CD14-positive monocyte (primary cell): ENCODE results near the gene ANAPC4. TPM values are rescaled to one million over a fixed set of nuclear protein-coding genes. Genes with fewer than 3 reads are reported as not detected.

Source experiments
- DNase-seq, 3 donors: peaks; one replicate each; pipeline ENCODE4 v3.0.0-alpha.2; 2011 to 2022
- H2AFZ ChIP-seq: 2 replicates; pipeline ENCODE4 v1.6.0; 2012; ENCODE audit warnings: mild to moderate bottlenecking, low read depth, low read length, inconsistent platforms; ENCODE audit not compliant: insufficient read depth, poor library complexity, severe bottlenecking
- H3K27ac ChIP-seq, 2 donors: 1 replicate in 1 of 2; 2 replicates in 1 of 2; pipeline ENCODE4 v1.5.1; 2012 to 2013; ENCODE audit warnings: low read length in 2 of 2, control low read depth in 1 of 2, inconsistent platforms in 1 of 2, low read depth in 1 of 2, mild to moderate bottlenecking in 1 of 2
- H3K27me3 ChIP-seq, 2 donors: one replicate each; pipeline versions ENCODE4 v1.6.0 to v1.6.1; 2011 to 2013; ENCODE audit warnings: low read length in 2 of 2; ENCODE audit not compliant: control insufficient read depth in 2 of 2, insufficient read depth in 2 of 2
- H3K36me3 ChIP-seq, 2 donors: replicated peaks in 1 of 2; 1 replicate in 1 of 2; 2 replicates in 1 of 2; pipeline versions ENCODE4 v1.5.1 to v1.6.1; 2012 to 2013; ENCODE audit warnings: low read length in 2 of 2, control low read depth in 1 of 2, inconsistent platforms in 1 of 2, mild to moderate bottlenecking in 1 of 2; ENCODE audit not compliant: insufficient read depth in 2 of 2, control insufficient read depth in 1 of 2
- H3K4me1 ChIP-seq, 2 donors: 1 replicate in 1 of 2; 2 replicates in 1 of 2; pipeline versions ENCODE4 v1.5.1 to v1.6.1; 2012 to 2013; ENCODE audit warnings: low read length in 2 of 2, control low read depth in 1 of 2, inconsistent platforms in 1 of 2, mild to moderate bottlenecking in 1 of 2, moderate library complexity in 1 of 2; ENCODE audit not compliant: insufficient read depth in 2 of 2, control insufficient read depth in 1 of 2
- H3K4me2 ChIP-seq: replicated peaks from 2 replicates; pipeline ENCODE3; 2012; ENCODE audit warnings: low read length, moderate library complexity, mild to moderate bottlenecking; ENCODE audit not compliant: poor library complexity, severe bottlenecking; ENCODE audit errors: extremely low read depth
- H3K4me3 ChIP-seq, 3 experiments: fragments of 200-600 bp in 1 of 3; sonication (generic) in 1 of 3; replicated peaks in 1 of 3; 1 replicate in 2 of 3; 2 replicates in 1 of 3; pipeline ENCODE4 v1.5.1; 2011 to 2013; ENCODE audit warnings: low read length in 3 of 3, mild to moderate bottlenecking in 3 of 3, control low read depth in 2 of 3, low read depth in 2 of 3, inconsistent platforms in 1 of 3, moderate library complexity in 1 of 3
- H3K79me2 ChIP-seq: 2 replicates; pipeline ENCODE4 v1.6.0; 2012; ENCODE audit warnings: mild to moderate bottlenecking, control low read depth, inconsistent platforms, low read length, moderate library complexity; ENCODE audit not compliant: insufficient read depth
- H3K9ac ChIP-seq: 2 replicates; pipeline ENCODE4 v1.6.0; 2017; ENCODE audit warnings: low read length, mild to moderate bottlenecking; ENCODE audit not compliant: insufficient read depth, poor library complexity, severe bottlenecking
- H3K9me3 ChIP-seq, 2 donors: replicated peaks in 1 of 2; 1 replicate in 1 of 2; 2 replicates in 1 of 2; pipeline versions ENCODE4 v1.5.1 to v1.6.1; 2012 to 2013; ENCODE audit warnings: low read length in 2 of 2, control low read depth in 1 of 2; ENCODE audit not compliant: control insufficient read depth in 1 of 2, insufficient read depth in 1 of 2
- H4K20me1 ChIP-seq: 2 replicates; pipeline ENCODE4 v1.6.0; 2012; ENCODE audit warnings: mild to moderate bottlenecking, low read length, control low read depth, moderate library complexity; ENCODE audit not compliant: insufficient read depth
- H3K27ac Mint-ChIP-seq, 7 donors: one replicate each; pipeline ENCODE4 v1.8.0; 2020; ENCODE audit warnings: mild to moderate bottlenecking in 7 of 7, mixed read lengths in 7 of 7, moderate library complexity in 6 of 7, inconsistent platforms in 2 of 7
- H3K27me3 Mint-ChIP-seq, 3 donors: one replicate each; pipeline ENCODE4 v1.8.0; 2021 to 2022; ENCODE audit warnings: low read depth in 3 of 3, mild to moderate bottlenecking in 3 of 3, mixed read lengths in 3 of 3, moderate library complexity in 3 of 3, inconsistent platforms in 1 of 3
- H3K36me3 Mint-ChIP-seq, 2 donors: one replicate each; pipeline ENCODE4 v1.8.0; 2020; ENCODE audit warnings: mixed read lengths in 2 of 2, inconsistent platforms in 1 of 2, mild to moderate bottlenecking in 1 of 2
- H3K4me1 Mint-ChIP-seq: one replicate; pipeline ENCODE4 v1.8.0; 2020; ENCODE audit warnings: mild to moderate bottlenecking, mixed read lengths
- H3K4me3 Mint-ChIP-seq, 2 donors: one replicate each; pipeline ENCODE4 v1.8.0; 2020; ENCODE audit warnings: mild to moderate bottlenecking in 2 of 2, mixed read lengths in 2 of 2, moderate library complexity in 1 of 2
- H3K9me3 Mint-ChIP-seq, 7 donors: one replicate each; pipeline ENCODE4 v1.8.0; 2020 to 2022; ENCODE audit warnings: mixed read lengths in 7 of 7, mild to moderate bottlenecking in 6 of 7, moderate library complexity in 6 of 7, inconsistent platforms in 2 of 7
- CTCF ChIP-seq: fragments of 200-600 bp; IDR thresholded peaks from one replicate; pipeline ENCODE4 v1.8.0; 2022; ENCODE audit warnings: antibody characterized with exemption, mild to moderate bottlenecking
- WGBS: methylation state at CpG from one replicate; pipeline ENCODE4 v1.1.5; 2013; ENCODE audit warnings: missing lambda C conversion rate; ENCODE audit not compliant: insufficient coverage; 5-methylcytosine and 5-hydroxymethylcytosine counted together
- intact Hi-C, 2 donors: fragments of 100-400 bp; cut with micrococcal nuclease; formaldehyde crosslinking; loops; one replicate each; pipeline versions ENCODE4 v1.15.0 to v1.15.1; 2023
- polyA plus RNA-seq, 3 donors: library from polyadenylated mRNA; depleted of rRNA in 1 of 3; unstranded in 2 of 3; stranded (reverse) in 1 of 3; fragments of 300-500 nt in 2 of 3; fragments of >200 nt in 1 of 3; fragmentation: Illumina TruSeq in 2 of 3; gene quantifications; 1 replicate in 2 of 3; 2 replicates in 1 of 3; pipeline ENCODE4 v1.2.3, GENCODE V29; 2012 to 2021

Gene ANAPC4
- polyA plus RNA-seq, 3 donors = 12.7 to 22.9 (median 15.1) TPM

- Mint-ChIP-seq H3K27me3 (no peaks in the 10 kb centered on the region), H3K4me3 (no peak overlapping the region), H3K9me3 (no peaks in the 10 kb centered on the region), H3K27ac (no peak overlapping the region), H3K4me1 (no peaks in the 10 kb centered on the region), H3K36me3 (peaks cover 81 to 87% of the 10 kb centered on the region in 2 donors)
- no peak for DNase-seq
- Histone ChIP-seq H3K36me3 (peaks cover 81 to 96% of the 10 kb centered on the region in 2 donors), H3K27ac (no peak overlapping the region), H3K4me3 (no peak overlapping the region), H3K9me3 (no peaks in the 10 kb centered on the region), H3K79me2 (no peaks in the 10 kb centered on the region), H2AFZ (no peak overlapping the region), H3K4me2 (no peak overlapping the region), H4K20me1 (no peaks in the 10 kb centered on the region), H3K4me1 (no peaks in the 10 kb centered on the region), H3K27me3 (no peaks in the 10 kb centered on the region), H3K9ac (no peak overlapping the region)
- no CpG with 5 or more reads among the region's 1 CpG for WGBS
- no peak for TF ChIP-seq CTCF
- intact Hi-C loops = no loop called here
Measured at GRCh38 chr4:25402521-25402920, 25.5 kb downstream of the ANAPC4 start.

GRCh38 chr4:25403699-25404098, 26.6 kb downstream of the ANAPC4 start:
- TF ChIP-seq CTCF = no peak
- H3K9me3 Mint-ChIP-seq = no peaks in the 10 kb centered on the region
- DNase-seq = no peak
- H3K4me3 Mint-ChIP-seq = no peak overlapping the region
- no peaks in the 10 kb centered on the region for H3K79me2 ChIP-seq
- H4K20me1 ChIP-seq = no peaks in the 10 kb centered on the region
- H3K27me3 ChIP-seq = no peaks in the 10 kb centered on the region
- intact Hi-C loops = no loop called here
- peaks cover 82 to 87% of the 10 kb centered on the region in 2 donors for H3K36me3 Mint-ChIP-seq
- no peaks in the 10 kb centered on the region for H3K4me1 ChIP-seq
- no peaks in the 10 kb centered on the region for H3K4me1 Mint-ChIP-seq
- no peaks in the 10 kb centered on the region for H3K27me3 Mint-ChIP-seq
- no peak overlapping the region for H3K27ac ChIP-seq
- no peak overlapping the region for H3K4me3 ChIP-seq
- H3K9me3 ChIP-seq = no peaks in the 10 kb centered on the region
- H2AFZ ChIP-seq = no peak overlapping the region
- H3K4me2 ChIP-seq = no peak overlapping the region
- H3K36me3 ChIP-seq = peaks cover 82 to 95% of the 10 kb centered on the region in 2 donors
- no peak overlapping the region for H3K27ac Mint-ChIP-seq
- H3K9ac ChIP-seq = no peak overlapping the region
